HG03108 (cell line): ENCODE data around the gene ANKRD28.

Source experiments
- ATAC-seq: cut with Tn5 transposase; IDR thresholded peaks from one replicate; pipeline ENCODE4 v1.9.1; 2021; ENCODE audit warnings: moderate library complexity; ENCODE audit not compliant: unreplicated experiment

The ANKRD28 gene

GRCh38 chr3:15676259-15676658 is 121.5 kb downstream of the ANKRD28 start:
- no peak for ATAC-seq

- no peak for ATAC-seq
Observed at GRCh38 chr3:15673536-15673935, 124.2 kb downstream of the ANKRD28 start.

GRCh38 chr3:15667484-15667883 is 130.3 kb downstream of the ANKRD28 start:
- ATAC-seq, result no peak

GRCh38 chr3:15666277-15666676 is 131.5 kb downstream of the ANKRD28 start:
- ATAC-seq, result no peak

GRCh38 chr3:15665510-15666150 is 132.1 kb downstream of the ANKRD28 start:
- no peak for ATAC-seq

- ATAC-seq, result no peak
Observed at GRCh38 chr3:15664144-15664543, 133.6 kb downstream of the ANKRD28 start.

GRCh38 chr3:15660055-15660935 is 137.5 kb downstream of the ANKRD28 start:
- ATAC-seq, result no peak

GRCh38 chr3:15659254-15659975 is 138.4 kb downstream of the ANKRD28 start:
- no peak for ATAC-seq

- no peak for ATAC-seq
Observed at GRCh38 chr3:15657016-15657415, 140.8 kb downstream of the ANKRD28 start.

GRCh38 chr3:15656342-15656741 is 141.4 kb downstream of the ANKRD28 start:
- ATAC-seq, result no peak

GRCh38 chr3:15654891-15655290 is 142.9 kb downstream of the ANKRD28 start:
- no peak for ATAC-seq

GRCh38 chr3:15654127-15654526 is 143.7 kb downstream of the ANKRD28 start:
- no peak for ATAC-seq

- ATAC-seq, result no peak
Observed at GRCh38 chr3:15653321-15653720, 144.5 kb downstream of the ANKRD28 start.

- no peak for ATAC-seq
Observed at GRCh38 chr3:15651396-15651795, 146.4 kb downstream of the ANKRD28 start.

GRCh38 chr3:15649858-15650257 is 147.9 kb downstream of the ANKRD28 start:
- no peak for ATAC-seq

- no peak for ATAC-seq
Observed at GRCh38 chr3:15649341-15649740, 148.4 kb downstream of the ANKRD28 start.

- peak; percentile 87 for ATAC-seq
Observed at GRCh38 chr3:15647611-15648167, 150.1 kb downstream of the ANKRD28 start.

GRCh38 chr3:15646851-15647511 is 150.8 kb downstream of the ANKRD28 start:
- ATAC-seq, result no peak

- no peak for ATAC-seq
Observed at GRCh38 chr3:15645740-15646501, 151.9 kb downstream of the ANKRD28 start.

GRCh38 chr3:15645246-15645645 is 152.5 kb downstream of the ANKRD28 start:
- ATAC-seq, result no peak
